Type B pancreatic cell (in vitro differentiated cells): ENCODE measurements around the gene ASIC4. TPM values are rescaled to one million over a fixed set of nuclear protein-coding genes. Genes with fewer than 3 reads are reported as not detected.
A peak's percentile ranks its signal among the peaks of the same experiment; 100 is the strongest.

Experiments used
- DNase-seq: peaks from one replicate; pipeline ENCODE4 v3.0.0; 2021; ENCODE audit warnings: mixed read lengths; ENCODE audit not compliant: unreplicated experiment; ENCODE audit errors: extremely low spot score
- H3K27ac Mint-ChIP-seq: 2 replicates; pipeline ENCODE4 v1.8.0; 2021; ENCODE audit warnings: mild to moderate bottlenecking, mixed read lengths
- H3K27me3 Mint-ChIP-seq: 2 replicates; pipeline ENCODE4 v1.8.0; 2021; ENCODE audit warnings: mixed read lengths
- H3K36me3 Mint-ChIP-seq: 2 replicates; pipeline ENCODE4 v1.8.0; 2021; ENCODE audit warnings: mixed read lengths
- H3K4me1 Mint-ChIP-seq: one replicate; pipeline ENCODE4 v1.8.0; 2021; ENCODE audit warnings: mixed read lengths; ENCODE audit not compliant: unreplicated experiment
- H3K4me3 Mint-ChIP-seq: 2 replicates; pipeline ENCODE4 v1.8.0; 2021; ENCODE audit warnings: mild to moderate bottlenecking, mixed read lengths
- H3K9me3 Mint-ChIP-seq: 2 replicates; pipeline ENCODE4 v1.8.0; 2021; ENCODE audit warnings: mixed read lengths
- CTCF ChIP-seq: fragments of 200-600 bp; sonication (generic); conservative IDR thresholded peaks from 2 replicates; pipeline ENCODE4 v1.5.0; 2021; ENCODE audit warnings: antibody characterized with exemption, mild to moderate bottlenecking
- total RNA-seq: library from RNA; stranded (reverse); gene quantifications from 2 replicates; pipeline ENCODE4 v1.2.1, GENCODE V29; 2021; ENCODE audit warnings: low replicate concordance

Gene ASIC4
- total RNA-seq, 1 donor from 2014 or later, result 0.99 TPM

- DNase-seq, result no peak
- peaks cover 7% of the 10 kb centered on the region for H3K36me3 Mint-ChIP-seq
- no peak for TF ChIP-seq CTCF
- H3K4me1 Mint-ChIP-seq, result peaks cover 5% of the 10 kb centered on the region
- H3K27ac Mint-ChIP-seq, result no peak overlapping the region
- no peaks in the 10 kb centered on the region for H3K9me3 Mint-ChIP-seq
- no peak overlapping the region for H3K4me3 Mint-ChIP-seq
- H3K27me3 Mint-ChIP-seq, result peaks cover 2% of the 10 kb centered on the region
These were observed 43.8 kb downstream of the ASIC4 start for GRCh38 chr2:219557791-219558785.

GRCh38 chr2:219559156-219559915, 45.1 kb downstream of the ASIC4 start:
- Mint-ChIP-seq H3K4me3 (no peak overlapping the region), H3K4me1 (peaks cover 5% of the 10 kb centered on the region), H3K27me3 (no peaks in the 10 kb centered on the region), H3K9me3 (no peaks in the 10 kb centered on the region), H3K36me3 (peaks cover 10% of the 10 kb centered on the region), H3K27ac (no peak overlapping the region)
- no peak for DNase-seq
- no peak for TF ChIP-seq CTCF

GRCh38 chr2:219560037-219560892, 46.0 kb downstream of the ASIC4 start:
- Mint-ChIP-seq H3K36me3 (peaks cover 12% of the 10 kb centered on the region), H3K27ac (no peak overlapping the region), H3K4me1 (peaks cover 5% of the 10 kb centered on the region), H3K4me3 (no peak overlapping the region), H3K27me3 (no peaks in the 10 kb centered on the region), H3K9me3 (no peaks in the 10 kb centered on the region)
- DNase-seq, result no peak
- peak; percentile 85 for TF ChIP-seq CTCF

- no peak overlapping the region for H3K4me3 Mint-ChIP-seq
- H3K27ac Mint-ChIP-seq, result no peak overlapping the region
- peaks cover 13% of the 10 kb centered on the region for H3K36me3 Mint-ChIP-seq
- H3K9me3 Mint-ChIP-seq, result no peaks in the 10 kb centered on the region
- TF ChIP-seq CTCF, result no peak
- no peaks in the 10 kb centered on the region for H3K27me3 Mint-ChIP-seq
- peaks cover 5% of the 10 kb centered on the region for H3K4me1 Mint-ChIP-seq
- DNase-seq, result no peak
These were observed 46.6 kb downstream of the ASIC4 start for GRCh38 chr2:219560893-219561178.
